Measurements from ENCODE around the gene PER1. TPM values are rescaled to one million over a fixed set of nuclear protein-coding genes. Genes with fewer than 3 reads are reported as not detected.

The PER1 gene
- total RNA-seq, 4 donors from 2014 or later, result 95.2 to 186 (median 121) TPM

DNA sequence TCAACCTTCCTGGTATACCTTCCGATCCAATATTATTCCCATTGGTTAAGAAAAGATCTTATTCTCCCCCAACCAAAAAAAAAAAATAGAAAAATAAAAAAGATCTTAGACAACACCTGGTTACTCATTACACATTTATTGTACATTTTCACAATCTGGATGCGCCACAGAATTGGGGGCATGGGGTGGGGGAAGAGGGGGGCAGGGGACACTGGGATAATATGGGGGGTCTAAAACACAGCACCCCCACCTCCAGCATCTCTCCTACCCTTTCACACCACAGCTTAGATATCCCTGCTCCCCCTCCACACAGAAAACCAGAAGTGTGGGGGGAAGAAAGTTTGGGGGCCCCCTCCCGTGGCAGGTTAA is 6.8 kb upstream of the PER1 start:
- no peak for TF ChIP-seq CTCF (IDR thresholded peaks at IDR 0.05; ENCODE audit: low read depth)

DNA sequence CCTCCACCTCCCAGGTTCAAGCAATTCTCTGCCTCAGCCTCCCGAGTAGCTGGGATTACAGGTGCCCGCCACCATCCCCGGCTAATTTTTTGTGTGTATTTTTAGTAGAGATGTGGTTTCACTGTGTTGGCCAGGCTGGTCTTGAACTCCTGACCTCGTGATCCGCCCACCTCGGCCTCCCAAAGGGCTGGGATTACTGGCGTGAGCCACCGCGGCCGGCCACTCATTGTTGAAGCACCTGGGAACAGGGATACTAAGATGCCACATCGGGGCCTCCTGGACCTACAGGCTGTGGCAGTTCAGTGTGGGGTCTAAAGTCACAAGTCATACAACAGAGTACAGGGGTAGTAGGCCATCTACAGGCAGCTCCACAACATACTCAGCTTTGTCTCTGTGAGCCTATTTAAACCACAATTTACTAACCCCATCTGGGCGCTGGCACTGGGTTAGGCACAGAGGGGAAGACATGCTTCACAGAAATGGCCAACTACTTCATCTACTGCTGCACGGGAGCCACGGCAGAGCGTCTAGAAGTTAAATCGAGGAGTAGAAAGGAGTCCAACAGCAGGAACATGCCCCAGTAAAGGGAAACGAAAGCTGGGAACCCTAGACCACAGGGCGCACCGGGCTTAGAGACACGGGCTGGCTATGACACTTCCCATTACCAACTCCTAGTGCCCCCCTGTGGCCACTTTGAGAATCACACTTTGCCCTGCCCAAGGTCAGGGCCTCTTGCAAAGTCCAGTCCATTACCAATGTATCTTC is 6.2 kb upstream of the PER1 start:
- no peak for TF ChIP-seq CTCF (IDR thresholded peaks at IDR 0.05; ENCODE audit: low read depth)

GRCh38 chr17:8156246-8156992 is 4.2 kb upstream of the PER1 start:
- no peak for TF ChIP-seq CTCF (IDR thresholded peaks at IDR 0.05; ENCODE audit: low read depth)

- TF ChIP-seq CTCF (IDR thresholded peaks at IDR 0.05; ENCODE audit: low read depth), result no peak
These were observed 3.7 kb upstream of the PER1 start for GRCh38 chr17:8155996-8156245.

GRCh38 chr17:8155231-8155995 is 3.2 kb upstream of the PER1 start:
- TF ChIP-seq CTCF (IDR thresholded peaks at IDR 0.05; ENCODE audit: low read depth), result no peak

DNA sequence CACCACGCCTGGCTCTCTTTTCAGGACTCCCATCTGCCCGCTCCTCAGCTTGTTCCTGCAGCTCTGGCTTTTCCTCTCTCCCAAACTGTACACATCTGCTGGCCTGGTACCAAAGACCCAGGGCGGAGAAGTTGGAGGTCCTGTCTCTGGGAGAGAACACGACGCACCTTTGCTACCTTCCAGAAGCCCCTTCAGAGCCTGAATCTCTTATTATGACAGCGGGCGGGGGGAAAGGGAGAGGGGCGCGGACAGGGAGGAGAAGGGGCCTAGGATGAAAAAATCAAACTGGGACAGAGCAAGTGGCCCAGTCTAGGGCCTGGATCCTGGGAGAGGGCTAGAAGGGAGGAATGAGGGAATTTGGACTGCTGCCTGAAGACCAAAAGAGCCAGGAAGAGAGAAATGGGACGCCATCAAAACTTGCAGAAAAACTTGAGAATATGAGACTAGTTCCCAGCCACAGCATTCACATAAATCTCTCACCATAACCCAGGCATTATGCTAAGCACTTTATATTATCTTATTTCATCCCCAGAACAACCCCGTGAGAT is 2.5 kb upstream of the PER1 start:
- no peak for TF ChIP-seq CTCF (IDR thresholded peaks at IDR 0.05; ENCODE audit: low read depth)
